ENCODE results near the gene EPS8L2.

EPS8L2 gene

GRCh38 chr11:763073-763463, 57.0 kb downstream of the EPS8L2 start:
- DNase-seq (ENCODE audit: low read depth): no peak

- DNase-seq (ENCODE audit: low read depth): no peak
These were observed 57.7 kb downstream of the EPS8L2 start for GRCh38 chr11:763549-764321.

DNA sequence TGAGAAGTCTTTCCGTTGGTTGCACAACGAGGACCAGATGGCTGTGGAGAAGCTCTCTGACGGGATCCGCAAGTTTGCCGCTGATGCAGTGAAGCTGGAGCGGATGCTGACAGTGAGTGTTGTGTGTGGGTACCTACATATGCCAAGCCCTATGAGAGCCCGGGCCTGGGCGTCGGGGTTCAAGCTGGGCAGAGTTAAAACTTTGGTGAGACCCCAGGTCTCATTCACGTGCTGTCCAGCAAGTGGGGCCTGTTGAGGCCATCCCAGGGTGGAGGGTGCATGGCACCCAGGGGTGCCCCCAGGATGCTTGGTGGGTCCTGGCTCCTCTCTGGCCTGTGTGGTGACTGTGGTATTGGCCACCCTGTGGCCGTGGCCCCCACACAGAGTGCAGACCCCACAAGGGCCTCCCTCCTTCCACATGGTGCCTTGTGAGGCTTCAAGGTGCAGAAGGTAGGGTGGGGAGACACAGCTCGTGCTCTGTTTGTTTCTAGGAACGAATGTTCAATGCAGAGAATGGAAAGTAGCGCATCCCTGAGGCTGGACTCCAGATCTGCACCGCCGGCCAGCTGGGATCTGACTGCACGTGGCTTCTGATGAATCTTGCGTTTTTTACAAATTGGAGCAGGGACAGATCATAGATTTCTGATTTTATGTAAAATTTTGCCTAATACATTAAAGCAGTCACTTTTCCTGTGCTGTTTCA, 58.4 kb downstream of the EPS8L2 start:
- DNase-seq (ENCODE audit: low read depth): no peak

DNA sequence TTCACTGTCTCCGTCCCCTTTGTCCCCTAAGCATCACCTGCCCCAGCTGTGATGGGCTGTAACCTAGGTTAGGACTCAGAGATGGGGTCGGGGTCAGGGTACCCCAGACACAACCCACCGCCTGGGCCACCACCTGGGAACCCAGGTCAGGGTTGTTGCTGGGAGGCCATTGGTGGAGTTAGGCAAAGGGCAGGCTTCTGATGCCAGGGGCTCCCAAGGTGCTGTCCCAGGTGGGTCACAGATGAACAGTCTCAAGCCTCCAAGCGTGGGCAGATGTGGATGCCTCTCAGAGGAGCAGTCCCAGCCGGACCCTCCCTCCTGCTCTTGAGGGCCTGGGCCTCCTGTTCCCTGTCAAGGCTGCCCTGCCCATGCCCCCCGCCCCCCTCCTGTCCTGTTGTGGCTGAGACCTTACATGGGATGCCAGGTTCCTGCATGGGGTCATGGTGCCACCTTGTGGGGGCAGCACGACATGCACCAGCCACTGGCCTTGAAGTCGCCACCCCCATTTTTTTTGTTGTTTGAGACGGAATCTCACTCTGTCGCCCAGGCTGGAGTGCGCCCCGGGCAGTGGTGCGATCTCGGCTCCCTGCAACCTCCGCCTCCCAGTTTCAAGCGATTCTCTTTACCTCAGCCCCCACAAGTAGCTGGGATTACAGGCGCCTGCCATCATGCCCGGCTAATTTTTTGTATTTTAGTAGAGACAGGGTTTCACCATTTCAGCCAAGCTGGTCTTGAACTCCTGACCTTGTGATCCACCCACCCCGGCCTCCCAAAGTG, 59.2 kb downstream of the EPS8L2 start:
- DNase-seq (ENCODE audit: low read depth): no peak

GRCh38 chr11:765802-766091, 59.7 kb downstream of the EPS8L2 start:
- no peak for DNase-seq (ENCODE audit: low read depth)

- no peak for DNase-seq (ENCODE audit: low read depth)
These were observed 60.3 kb downstream of the EPS8L2 start for GRCh38 chr11:766106-766935.

DNA sequence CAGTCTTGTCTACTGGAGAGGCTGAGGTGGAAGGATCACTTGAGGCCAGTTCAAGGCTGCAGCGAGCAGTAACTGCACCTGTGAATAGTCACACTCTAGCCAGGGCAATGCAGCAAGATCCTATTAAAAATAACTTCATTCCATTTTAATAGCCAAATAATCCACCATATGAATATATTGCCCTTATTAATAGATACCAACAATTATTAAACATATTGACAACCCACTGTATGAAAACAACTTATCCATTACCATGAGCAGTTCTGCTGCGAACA, 60.8 kb downstream of the EPS8L2 start:
- no peak for DNase-seq (ENCODE audit: low read depth)

DNA sequence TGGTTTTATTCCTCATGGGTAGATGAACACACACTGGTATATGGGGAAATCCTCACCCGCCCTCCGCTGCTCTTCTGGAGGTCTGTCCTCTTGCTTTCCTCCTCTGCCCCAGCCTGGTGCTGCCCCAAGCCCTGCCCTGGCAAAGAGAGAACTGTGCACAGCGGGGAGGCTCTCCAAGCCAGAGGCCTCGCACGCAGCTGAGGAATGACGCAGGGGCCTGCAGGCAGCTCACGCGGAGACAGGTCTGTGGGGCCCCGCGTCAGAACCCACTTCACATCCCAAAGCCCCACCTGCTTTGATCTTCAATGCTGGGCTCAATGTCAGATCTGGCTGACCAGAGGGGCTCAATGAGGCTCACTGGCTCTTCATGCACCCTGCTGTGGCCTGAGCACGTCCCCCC, 61.2 kb downstream of the EPS8L2 start:
- DNase-seq (ENCODE audit: low read depth): no peak

DNA sequence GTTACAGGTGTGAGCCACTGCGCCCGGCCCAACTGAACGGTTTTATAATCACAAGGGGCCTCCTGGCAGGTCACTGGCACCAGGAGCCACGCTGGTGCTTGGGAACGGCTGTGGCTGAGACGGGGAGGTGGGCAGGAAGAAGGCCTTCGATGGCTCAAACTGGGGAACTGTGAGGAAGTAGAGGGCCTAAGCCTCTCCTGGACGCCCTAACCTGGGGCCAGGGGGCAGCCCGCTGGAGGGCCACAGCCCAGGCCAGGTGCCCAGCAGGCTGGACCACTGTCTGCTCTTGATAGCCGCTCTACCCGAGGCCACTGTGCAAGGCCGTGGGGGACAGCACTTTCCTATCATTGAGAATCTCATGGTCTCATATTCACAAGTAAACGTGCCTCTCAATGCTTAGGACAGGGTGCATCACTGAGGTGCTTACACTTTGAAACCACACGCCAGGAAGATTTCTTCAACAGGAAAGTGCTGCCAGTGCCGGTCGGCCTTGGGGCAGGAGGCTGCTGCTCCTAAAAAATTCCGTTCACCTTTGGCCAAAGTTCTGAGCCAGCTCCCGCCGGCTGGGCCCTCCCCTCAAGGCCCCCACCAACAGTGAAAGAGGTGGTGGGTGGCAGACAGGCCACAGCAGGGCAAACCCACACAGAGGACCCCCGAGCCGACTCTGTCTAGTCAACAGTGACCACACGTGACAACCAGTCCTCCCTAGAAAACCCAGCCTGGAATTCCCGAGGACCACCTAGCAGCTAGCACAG, 64.0 kb downstream of the EPS8L2 start:
- DNase-seq (ENCODE audit: low read depth): no peak

- no peak for DNase-seq (ENCODE audit: low read depth)
These were observed 64.9 kb downstream of the EPS8L2 start for GRCh38 chr11:770642-771616.

DNA sequence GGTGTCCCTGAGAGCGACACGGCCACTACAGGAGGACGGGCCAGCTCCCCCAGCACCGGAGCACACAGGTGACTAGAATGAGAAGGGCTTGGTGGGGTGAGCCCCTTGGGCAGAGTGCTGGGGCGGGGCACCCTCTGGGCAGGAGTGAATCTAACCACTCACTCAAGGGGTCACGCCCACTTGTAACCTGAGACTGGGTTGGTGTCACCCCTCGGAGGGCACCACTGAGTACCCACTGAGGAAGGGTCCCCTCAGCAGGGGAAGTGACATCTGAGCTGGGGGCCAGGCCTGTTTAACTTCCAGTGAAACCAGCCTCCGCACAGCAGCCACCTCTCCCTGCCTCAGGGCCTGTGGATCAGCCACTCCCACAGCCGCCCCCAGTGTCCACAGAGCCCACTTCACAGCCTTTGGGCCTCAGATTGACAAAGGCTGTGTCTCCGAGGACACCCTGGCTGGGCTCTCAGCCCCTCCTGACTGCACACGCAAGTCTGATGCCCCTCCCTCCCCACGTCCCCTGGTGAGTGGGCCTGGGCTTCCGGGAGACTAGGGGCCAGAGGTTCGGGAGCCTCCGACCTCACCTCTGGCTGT, 65.7 kb downstream of the EPS8L2 start:
- no peak for DNase-seq (ENCODE audit: low read depth)

GRCh38 chr11:772429-773390, 66.7 kb downstream of the EPS8L2 start:
- DNase-seq (ENCODE audit: low read depth): no peak

- DNase-seq (ENCODE audit: low read depth): no peak
These were observed 67.4 kb downstream of the EPS8L2 start for GRCh38 chr11:773425-773824.

GRCh38 chr11:773830-774229, 67.8 kb downstream of the EPS8L2 start:
- DNase-seq (ENCODE audit: low read depth): no peak

GRCh38 chr11:774873-775592, 69.0 kb downstream of the EPS8L2 start:
- no peak for DNase-seq (ENCODE audit: low read depth)

- no peak for DNase-seq (ENCODE audit: low read depth)
These were observed 70.2 kb downstream of the EPS8L2 start for GRCh38 chr11:776263-776560.

GRCh38 chr11:776561-777287, 70.7 kb downstream of the EPS8L2 start:
- no peak for DNase-seq (ENCODE audit: low read depth)
